GM12878 (cell line): Measurements from ENCODE around the gene SMCO4. TPM values are rescaled to one million over a fixed set of nuclear protein-coding genes. Genes with fewer than 3 reads are reported as not detected.
"Not testable (repeated sequence)": the region's sequence is repeated elsewhere in the genome, so short reads cannot be mapped to it uniquely, and the experiment has no call there.

Experiments used
- ATAC-seq: fragments of 200-7000 bp; cut with Tn5 transposase; 3 replicates; pipeline ENCODE4 v1.9.1; 2020; ENCODE audit warnings: mild to moderate bottlenecking, moderate library complexity
- BruUV-seq: library from RNA; stranded (reverse); fragments of 400-500 nt; replicated peaks from 2 replicates; lab custom pipeline; 2021; lab: Mats Ljungman, UMichigan
- CTCF ChIA-PET: fragments of 300-600 bp; sonication (Branson Sonifier 250); formaldehyde crosslinking; extraction: SDS; loops from one replicate; lab custom pipeline; 2021; ENCODE audit warnings: inconsistent platforms; lab: Yijun Ruan, JAX
- POLR2A ChIA-PET: fragments of 350-600 bp; formaldehyde crosslinking; extraction: SDS; loops from one replicate; lab custom pipeline; 2021; ENCODE audit warnings: inconsistent platforms; lab: Charles Lee
- RAD21 ChIA-PET: fragments of 300-600 bp; sonication (Branson Sonifier 250); formaldehyde crosslinking; loops from one replicate; lab custom pipeline; 2023; ENCODE audit warnings: antibody characterized with exemption; ENCODE audit not compliant: unreplicated experiment; lab: Charles Lee
- SMC1A ChIA-PET: fragments of 300-600 bp; sonication (Branson Sonifier 250); formaldehyde crosslinking; loops from one replicate; lab custom pipeline; 2023; ENCODE audit not compliant: unreplicated experiment, uncharacterized antibody; lab: Charles Lee
- DNase-seq: peaks from one replicate; pipeline ENCODE4 v3.0.0-alpha.2; 2011; ENCODE audit warnings: low read depth, low spot score
- FAIRE-seq: peaks from 3 replicates; lab custom pipeline; 2011; peaks lifted over from hg19 to GRCh38; lab: Jason Lieb, UNC
- H2AFZ ChIP-seq: 2 replicates; pipeline ENCODE4 v1.6.0; 2011; ENCODE audit warnings: low read depth, low read length, control low read depth; ENCODE audit not compliant: control insufficient read depth
- H3K27ac ChIP-seq: 2 replicates; pipeline ENCODE4 v1.5.1; 2011; ENCODE audit warnings: control low read depth; ENCODE audit not compliant: control insufficient read depth, insufficient read depth
- H3K27me3 ChIP-seq, 2 experiments: replicated peaks in 1 of 2; 2 replicates each; pipeline versions ENCODE4 v1.6.0 to v1.6.1; 2011; ENCODE audit warnings: low read length in 1 of 2; ENCODE audit not compliant: control insufficient read depth in 2 of 2, insufficient read depth in 2 of 2
- H3K36me3 ChIP-seq, 2 experiments: 2 replicates each; pipeline ENCODE4 v1.5.1; 2011; ENCODE audit warnings: low read length in 1 of 2; ENCODE audit not compliant: control insufficient read depth in 2 of 2, insufficient read depth in 2 of 2
- H3K4me1 ChIP-seq: 2 replicates; pipeline ENCODE4 v1.6.1; 2011; ENCODE audit warnings: mild to moderate bottlenecking, low read length, moderate library complexity, mixed read lengths; ENCODE audit not compliant: control insufficient read depth, insufficient read depth
- H3K4me2 ChIP-seq: 2 replicates; pipeline ENCODE4 v1.6.0; 2011; ENCODE audit warnings: control low read depth; ENCODE audit not compliant: control insufficient read depth, insufficient read depth
- H3K4me3 ChIP-seq: fragments of 200-600 bp; sonication (generic); 2 replicates; pipeline ENCODE4 v1.5.1; 2016
- H3K79me2 ChIP-seq: 2 replicates; pipeline ENCODE4 v1.6.0; 2011; ENCODE audit warnings: low read length; ENCODE audit not compliant: control insufficient read depth, insufficient read depth
- H3K9ac ChIP-seq: 2 replicates; pipeline ENCODE4 v1.8.0; 2011; ENCODE audit warnings: low read length, control low read depth, mixed read lengths; ENCODE audit not compliant: control insufficient read depth, insufficient read depth
- H3K9me3 ChIP-seq: replicated peaks from 3 replicates; pipeline ENCODE4 v1.5.1; 2011; ENCODE audit warnings: mild to moderate bottlenecking, low read length; ENCODE audit not compliant: control insufficient read depth, insufficient read depth
- H4K20me1 ChIP-seq: 2 replicates; pipeline ENCODE4 v1.6.0; 2011; ENCODE audit not compliant: control insufficient read depth, insufficient read depth
- TARDBP ChIP-seq: IDR thresholded peaks from 2 replicates; pipeline ENCODE4 v1.6.1; 2016; ENCODE audit warnings: borderline replicate concordance
- ZNF687 ChIP-seq: fragments of 450-650 bp; IDR thresholded peaks from 2 replicates; pipeline ENCODE4 v1.6.1; 2017; ENCODE audit warnings: mild to moderate bottlenecking, moderate library complexity
- WGBS: methylation state at CpG from one replicate; pipeline ENCODE4 v1.1.6; 2016; ENCODE audit warnings: low lambda C conversion rate; ENCODE audit not compliant: insufficient replicate concordance, insufficient coverage; ENCODE audit errors: missing lambda C conversion rate; 5-methylcytosine and 5-hydroxymethylcytosine counted together
- in situ Hi-C: fragments of 300-500 bp; cut with MboI; formaldehyde crosslinking; loops from 9 replicates; pipeline ENCODE4 v1.14.3; 2018; ENCODE audit warnings: mixed read lengths
- intact Hi-C: fragments of 100-400 bp; cut with micrococcal nuclease; formaldehyde crosslinking; loops from one replicate; pipeline ENCODE4 v1.14.2; 2022; ENCODE audit not compliant: unreplicated experiment
- polyA plus RNA-seq, 11 experiments: library from polyadenylated mRNA; depleted of rRNA in 4 of 11; unstranded in 6 of 11; stranded (reverse) in 5 of 11; fragments of >200 nt; fragmentation: Nextera tagmentation in 4 of 11; fragmentation: Illumina TruSeq in 1 of 11; extraction: Ambion mirVana in 4 of 11; extraction: Trizol in 1 of 11; gene quantifications; 1 replicate in 1 of 11; 2 replicates in 10 of 11; pipeline versions ENCODE4 v1.2.1 to v1.2.3, GENCODE V29; 2011 to 2016; ENCODE audit warnings: inconsistent platforms in 2 of 11, missing spikeins in 2 of 11, low read depth in 1 of 11
- total RNA-seq, 4 experiments: library from RNA; depleted of rRNA in 3 of 4; stranded (reverse); fragments of >200 nt in 3 of 4; fragmentation: Illumina TruSeq in 1 of 4; extraction: Trizol in 1 of 4; gene quantifications; 2 replicates each; pipeline versions ENCODE4 v1.2.1 to v1.2.3, GENCODE V29; 2013 to 2021

The SMCO4 gene
- total and polyA plus RNA-seq, 10 of the 15 experiments (the other 5 are each of a cell fraction or from before 2014, with no cell fraction given), result 3.6 to 59.9 (median 27.9) TPM

- TF ChIP-seq ZNF687 (no peak), TARDBP (no peak)
These were observed 44.8 kb upstream of the SMCO4 start (continued) for GRCh38 chr11:93587858-93588581.

DNA sequence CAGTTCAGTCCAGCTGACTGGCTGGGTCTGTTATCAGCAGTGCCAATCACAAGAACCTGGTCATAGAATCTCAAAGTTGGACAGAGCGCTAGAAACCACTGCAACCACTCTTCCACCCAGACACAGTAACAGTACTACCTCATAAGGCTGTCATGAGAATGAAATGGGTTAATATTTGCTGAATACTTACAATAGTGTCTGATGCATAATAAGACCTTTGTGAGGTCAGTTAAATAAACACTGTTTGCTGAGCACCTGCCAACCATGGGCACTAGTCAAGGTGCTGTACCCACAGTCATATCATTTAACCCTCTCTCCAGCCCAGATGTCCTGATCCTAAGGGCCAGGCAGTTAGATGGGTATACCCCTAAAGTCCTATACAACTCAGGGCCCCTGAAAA lies 44.2 kb upstream of the SMCO4 start:
- SMC1A ChIA-PET, H3K36me3 ChIP-seq, POLR2A ChIA-PET, H3K9me3 ChIP-seq, H3K9ac ChIP-seq, intact Hi-C loops, H3K4me1 ChIP-seq, H3K4me3 ChIP-seq, DNase-seq, in situ Hi-C loops, H4K20me1 ChIP-seq, ATAC-seq, H3K79me2 ChIP-seq, CTCF ChIA-PET, H3K27me3 ChIP-seq, H3K4me2 ChIP-seq, H2AFZ ChIP-seq, H3K27ac ChIP-seq, RAD21 ChIA-PET, BruUV-seq: not testable (repeated sequence)
- WGBS, result 96% methylated on average over 1 of the region's 1 CpG
- FAIRE-seq, result peak; percentile 41
